ENCODE measurements around the gene FAR2. TPM values are rescaled to one million over a fixed set of nuclear protein-coding genes. Genes with fewer than 3 reads are reported as not detected.

Gene FAR2
- total RNA-seq, 1 donor from 2014 or later: 3.4 TPM

DNA sequence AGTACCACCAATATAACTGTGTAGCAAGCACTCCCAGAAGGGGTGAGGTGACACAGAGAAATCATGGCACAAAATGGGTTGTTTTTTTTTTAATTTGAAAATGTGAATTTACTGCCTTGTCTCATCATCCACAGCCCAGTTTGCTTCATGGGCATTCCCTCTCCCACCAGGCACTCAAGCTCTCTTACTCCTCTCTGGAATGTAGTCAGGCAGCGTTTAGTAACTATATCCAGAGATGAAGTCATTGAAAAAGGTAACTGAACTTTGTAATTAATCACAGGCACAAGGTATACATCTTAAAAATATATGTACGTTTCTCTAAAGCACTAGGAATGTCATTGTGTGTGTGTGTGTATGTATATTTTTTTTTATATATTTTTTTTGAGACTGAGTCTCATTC lies 91.4 kb downstream of the FAR2 start:
- no peak overlapping the region for H3K4me3 ChIP-seq
- intact Hi-C loops (cut with micrococcal nuclease): no loop called here

DNA sequence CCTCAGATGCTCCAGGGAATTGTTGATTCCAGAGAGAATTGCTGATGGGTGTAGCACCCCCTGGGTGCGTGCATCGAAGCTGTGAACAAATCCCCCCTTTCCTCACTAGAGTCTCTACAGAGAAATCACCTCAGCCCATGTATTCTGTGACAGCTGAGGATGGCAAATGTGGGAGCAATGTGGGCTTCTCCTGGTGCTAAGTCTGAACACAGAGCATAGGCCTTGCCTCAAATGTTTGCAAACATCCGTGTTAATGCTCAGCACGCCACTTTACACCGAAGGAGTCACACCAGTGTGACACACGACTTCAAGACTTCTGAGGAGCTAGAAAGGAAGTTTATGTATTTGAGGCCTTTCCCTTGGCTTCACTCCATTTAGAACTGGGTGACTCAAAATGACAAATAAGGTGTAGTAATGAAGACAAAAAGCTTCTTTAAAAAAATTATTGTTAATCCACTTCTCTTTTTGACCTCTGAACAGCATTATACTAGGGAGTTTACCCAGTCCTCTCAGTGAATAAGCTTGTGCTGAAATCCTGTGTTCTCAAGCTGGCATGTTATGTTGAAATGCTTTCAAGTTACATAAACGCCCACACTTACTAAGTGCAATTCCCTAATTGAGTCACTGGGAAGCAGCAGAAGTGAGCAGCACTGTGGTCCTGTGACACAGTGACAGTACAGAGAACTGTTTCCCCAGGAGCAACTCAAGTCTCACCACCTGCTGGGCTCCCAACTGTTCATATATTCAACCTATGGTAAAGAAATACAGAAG lies 92.9 kb downstream of the FAR2 start:
- TF ChIP-seq, protein P1, sequence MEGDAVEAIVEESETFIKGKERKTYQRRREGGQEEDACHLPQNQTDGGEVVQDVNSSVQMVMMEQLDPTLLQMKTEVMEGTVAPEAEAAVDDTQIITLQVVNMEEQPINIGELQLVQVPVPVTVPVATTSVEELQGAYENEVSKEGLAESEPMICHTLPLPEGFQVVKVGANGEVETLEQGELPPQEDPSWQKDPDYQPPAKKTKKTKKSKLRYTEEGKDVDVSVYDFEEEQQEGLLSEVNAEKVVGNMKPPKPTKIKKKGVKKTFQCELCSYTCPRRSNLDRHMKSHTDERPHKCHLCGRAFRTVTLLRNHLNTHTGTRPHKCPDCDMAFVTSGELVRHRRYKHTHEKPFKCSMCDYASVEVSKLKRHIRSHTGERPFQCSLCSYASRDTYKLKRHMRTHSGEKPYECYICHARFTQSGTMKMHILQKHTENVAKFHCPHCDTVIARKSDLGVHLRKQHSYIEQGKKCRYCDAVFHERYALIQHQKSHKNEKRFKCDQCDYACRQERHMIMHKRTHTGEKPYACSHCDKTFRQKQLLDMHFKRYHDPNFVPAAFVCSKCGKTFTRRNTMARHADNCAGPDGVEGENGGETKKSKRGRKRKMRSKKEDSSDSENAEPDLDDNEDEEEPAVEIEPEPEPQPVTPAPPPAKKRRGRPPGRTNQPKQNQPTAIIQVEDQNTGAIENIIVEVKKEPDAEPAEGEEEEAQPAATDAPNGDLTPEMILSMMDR (IDR thresholded peaks at IDR 0.05; ENCODE audit: borderline replicate concordance): peak; percentile 50
- no peaks in the 10 kb centered on the region for H3K9me3 ChIP-seq (replicated peaks)
- peaks cover 22% of the 10 kb centered on the region for H3K4me1 ChIP-seq
- H3K27ac ChIP-seq (replicated peaks): peak overlapping the region; percentile 76
- H3K4me3 ChIP-seq: no peak overlapping the region
- H3K36me3 ChIP-seq: no peaks in the 10 kb centered on the region
- no peaks in the 10 kb centered on the region for H3K27me3 ChIP-seq (ENCODE audit: low read depth)
- no peak for DNase-seq
- intact Hi-C loops (cut with micrococcal nuclease): no loop called here

More for the DNA sequence above, 91.4 kb downstream of the FAR2 start:
- no peaks in the 10 kb centered on the region for H3K27me3 ChIP-seq (ENCODE audit: low read depth)
- no peak overlapping the region for H3K27ac ChIP-seq (replicated peaks)
- no peak for DNase-seq
- TF ChIP-seq, protein P1 (IDR thresholded peaks at IDR 0.05; ENCODE audit: borderline replicate concordance): no peak
- no peaks in the 10 kb centered on the region for H3K9me3 ChIP-seq (replicated peaks)
- no peaks in the 10 kb centered on the region for H3K36me3 ChIP-seq
- H3K4me1 ChIP-seq: peaks cover 22% of the 10 kb centered on the region

DNA sequence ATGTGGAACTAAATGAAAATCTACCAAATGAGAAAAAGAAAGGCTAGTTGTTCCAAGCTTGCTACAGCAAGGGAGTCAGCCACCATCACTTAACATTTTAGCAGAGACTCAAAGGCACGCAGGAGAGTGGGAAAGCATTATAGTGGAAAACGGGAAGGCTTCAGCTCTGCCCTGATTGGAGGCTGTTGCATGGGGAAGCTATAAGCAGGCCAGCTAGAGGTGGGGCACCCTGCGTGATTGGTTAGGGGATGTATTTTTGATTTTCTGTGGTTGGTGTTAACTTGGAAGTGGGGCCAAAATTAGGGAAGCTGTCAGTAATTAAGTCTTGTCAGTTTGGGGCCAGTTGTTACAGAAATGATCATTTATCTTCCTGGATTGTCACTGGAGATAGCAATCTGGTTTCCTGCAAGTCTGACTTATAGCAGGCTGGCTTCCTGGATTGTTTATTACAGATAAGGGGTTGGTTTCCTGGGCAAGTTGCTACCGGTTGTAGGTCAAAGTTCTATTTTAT lies 93.9 kb downstream of the FAR2 start:
- intact Hi-C loops (cut with micrococcal nuclease): no loop called here
- TF ChIP-seq, protein P1 (IDR thresholded peaks at IDR 0.05; ENCODE audit: borderline replicate concordance): no peak
- H3K27ac ChIP-seq (replicated peaks): peak overlapping the region; percentile 76

DNA sequence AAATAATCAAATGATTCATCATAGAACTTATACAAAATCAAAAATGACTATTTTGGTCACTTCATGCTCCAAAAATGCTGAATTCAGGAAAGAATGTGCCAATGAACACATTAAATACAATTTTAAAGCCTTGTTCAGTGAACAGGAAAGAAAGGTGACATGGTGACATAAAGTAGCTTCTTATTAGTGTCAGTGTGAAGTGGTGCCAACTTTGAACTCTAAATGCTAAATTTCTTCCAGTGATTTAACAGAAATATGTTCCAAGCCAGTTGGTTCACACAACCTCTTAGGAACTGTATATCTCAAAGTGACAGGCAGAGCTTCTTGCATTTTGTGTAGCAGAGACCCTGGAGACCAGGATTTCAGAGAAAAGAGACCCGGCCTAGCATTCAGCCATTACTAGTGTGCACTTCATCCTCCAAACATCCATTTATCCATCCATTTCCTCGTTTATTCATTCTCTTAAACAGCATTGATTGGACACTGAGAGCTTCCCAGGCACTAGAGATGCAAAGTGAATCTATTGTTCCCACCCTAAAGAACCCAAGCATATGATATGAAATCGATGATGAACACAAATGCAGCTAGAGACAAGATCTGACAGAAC lies 95.2 kb downstream of the FAR2 start:
- Histone ChIP-seq H3K4me3 (no peak overlapping the region), H3K27me3 (ENCODE audit: low read depth) (no peaks in the 10 kb centered on the region), H3K4me1 (peaks cover 22% of the 10 kb centered on the region), H3K9me3 (replicated peaks) (no peaks in the 10 kb centered on the region), H3K36me3 (no peaks in the 10 kb centered on the region), H3K27ac (replicated peaks) (no peak overlapping the region)
- no peak for DNase-seq
- intact Hi-C loops (cut with micrococcal nuclease): no loop called here
- TF ChIP-seq, protein P1 (IDR thresholded peaks at IDR 0.05; ENCODE audit: borderline replicate concordance): no peak

More for the DNA sequence above, 93.9 kb downstream of the FAR2 start:
- Histone ChIP-seq H3K27me3 (ENCODE audit: low read depth) (no peaks in the 10 kb centered on the region), H3K9me3 (replicated peaks) (no peaks in the 10 kb centered on the region), H3K36me3 (no peaks in the 10 kb centered on the region), H3K4me3 (no peak overlapping the region), H3K4me1 (peaks cover 22% of the 10 kb centered on the region)
- no peak for DNase-seq

DNA sequence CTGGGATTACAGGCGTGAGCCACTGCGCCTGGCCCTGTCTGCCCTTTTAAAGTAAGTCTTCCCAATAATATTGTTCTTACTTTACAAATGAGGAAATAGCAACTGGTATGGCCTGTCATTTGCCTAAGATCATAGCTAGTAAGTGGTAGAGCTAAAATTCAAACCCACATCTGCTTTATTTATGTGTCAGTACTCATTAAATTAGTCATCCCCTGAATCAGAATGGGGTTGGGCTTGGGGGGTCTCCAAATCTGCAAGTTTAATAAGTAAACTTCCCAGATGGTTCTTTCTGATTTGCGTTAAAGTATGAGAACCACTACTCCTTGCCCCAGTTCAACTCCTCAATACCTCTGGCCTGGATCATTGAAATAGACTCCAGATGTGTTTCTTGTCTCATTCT lies 96.2 kb downstream of the FAR2 start:
- intact Hi-C loops (cut with micrococcal nuclease): no loop called here

More for the DNA sequence above, 96.2 kb downstream of the FAR2 start:
- Histone ChIP-seq H3K36me3 (no peaks in the 10 kb centered on the region), H3K4me3 (no peak overlapping the region), H3K9me3 (replicated peaks) (no peaks in the 10 kb centered on the region), H3K27ac (replicated peaks) (no peak overlapping the region), H3K27me3 (ENCODE audit: low read depth) (no peaks in the 10 kb centered on the region), H3K4me1 (peaks cover 22% of the 10 kb centered on the region)
- TF ChIP-seq, protein P1 (IDR thresholded peaks at IDR 0.05; ENCODE audit: borderline replicate concordance): no peak
- DNase-seq: no peak

All from left ventricle myocardium inferior (tissue), 1 donor.